GM19023 (cell line): ENCODE data around the gene VAMP4.

ENCODE experiments used
- ATAC-seq: cut with Tn5 transposase; IDR thresholded peaks from one replicate; pipeline ENCODE4 v1.9.1; 2021; ENCODE audit warnings: mild to moderate bottlenecking, moderate library complexity; ENCODE audit not compliant: unreplicated experiment

The VAMP4 gene

DNA sequence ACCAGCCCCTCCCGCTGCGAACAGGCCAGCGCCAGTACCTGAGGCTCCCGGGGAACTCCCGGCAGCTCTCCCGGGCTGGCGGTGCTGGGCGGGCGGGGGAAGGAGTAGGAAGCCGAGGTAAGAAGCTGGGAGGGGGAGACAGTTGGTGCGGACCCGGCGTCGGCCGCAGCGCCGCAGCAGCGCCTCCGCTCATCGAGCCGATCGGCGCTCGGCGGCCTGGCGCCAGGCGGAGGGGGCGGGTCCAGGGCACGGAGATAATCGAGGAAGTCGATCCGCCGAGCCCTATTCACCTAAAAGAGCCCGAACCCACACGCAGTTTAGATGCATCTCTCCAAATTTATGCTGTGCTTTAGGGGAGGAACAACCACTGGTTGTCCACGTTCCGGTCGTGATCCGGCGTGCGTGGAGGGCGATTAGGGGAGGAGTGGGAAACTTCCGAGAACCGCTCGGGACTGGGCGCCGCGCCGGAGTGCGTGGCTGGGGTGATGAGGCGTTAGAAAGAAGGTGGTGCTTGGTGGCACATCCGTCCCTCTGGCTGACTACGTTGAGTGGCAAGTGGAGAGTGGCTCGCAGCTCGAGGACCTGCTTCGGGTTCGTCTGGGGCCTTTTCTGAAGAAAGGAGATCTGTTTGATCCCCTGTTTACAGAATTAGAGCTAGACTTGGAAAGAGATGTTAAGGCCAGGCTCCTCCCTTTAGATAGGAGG is at the start of gene VAMP4:
VAMP4 (minus strand) TSS at position 194 of the 705 bp plus-strand sequence. CDS start 3,651 bp downstream, outside the sequence.
- ATAC-seq: peak; percentile 93

DNA sequence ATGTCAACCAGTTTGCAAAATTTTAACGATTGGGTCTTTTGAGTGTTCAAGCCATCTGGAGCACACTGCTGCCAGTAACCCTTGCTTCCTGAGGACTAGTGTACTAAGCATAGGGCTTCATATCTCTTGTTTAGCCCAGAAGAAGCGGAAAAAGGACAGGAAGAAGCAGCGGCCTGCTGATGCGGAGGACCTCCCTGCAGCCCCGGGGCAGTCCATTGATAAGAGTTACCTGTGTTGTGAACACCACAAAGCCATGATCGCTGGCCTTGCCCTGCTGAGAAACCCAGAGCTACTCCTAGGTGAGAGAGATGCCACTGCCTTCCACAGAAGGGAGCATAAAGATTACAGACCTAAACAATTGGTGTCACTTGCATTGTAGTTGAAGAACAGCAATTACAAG is 48.5 kb upstream of the VAMP4 start:
- no peak for ATAC-seq

GRCh38 chr1:171788696-171789095 is 46.8 kb upstream of the VAMP4 start:
- no peak for ATAC-seq

DNA sequence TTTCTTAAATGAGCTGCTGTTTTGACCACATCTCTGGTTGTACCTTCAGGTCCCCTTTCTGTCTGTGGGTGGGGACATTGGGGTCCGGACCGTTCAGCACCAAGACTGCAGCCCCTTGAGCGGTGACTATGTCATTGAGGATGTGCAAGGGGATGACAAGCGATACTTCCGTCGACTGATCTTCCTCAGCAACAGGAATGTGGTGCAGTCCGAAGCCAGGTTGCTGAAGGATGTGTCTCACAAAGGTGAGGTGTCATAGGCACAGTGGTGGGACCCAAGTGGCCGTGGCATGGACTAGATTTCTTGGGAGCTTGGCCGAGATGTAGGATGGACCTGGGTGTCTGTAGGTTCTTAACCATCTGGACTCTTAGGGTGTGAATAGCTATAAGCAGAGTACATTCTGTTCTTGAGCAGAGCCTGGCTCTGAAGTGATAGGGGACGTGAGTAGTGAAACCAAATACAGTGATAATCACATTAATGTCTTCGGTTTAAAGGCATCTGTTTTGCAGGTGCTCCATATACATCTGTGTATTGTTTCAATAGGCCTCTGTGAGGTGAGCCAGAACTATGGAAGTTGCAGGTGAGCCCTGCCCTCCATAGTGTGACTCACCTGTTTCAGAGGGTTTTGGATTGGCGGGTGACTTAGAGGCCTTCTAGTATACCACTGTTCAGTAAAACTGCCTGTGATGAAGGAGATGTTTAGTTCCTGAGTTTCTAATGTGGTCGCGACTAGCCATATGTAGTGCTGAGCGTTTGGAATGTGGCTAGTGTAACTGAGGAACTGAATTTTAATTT is 46.0 kb upstream of the VAMP4 start:
- ATAC-seq: no peak

- no peak for ATAC-seq
These were observed 44.7 kb upstream of the VAMP4 start for GRCh38 chr1:171786534-171786933.

- no peak for ATAC-seq
These were observed 43.9 kb upstream of the VAMP4 start for GRCh38 chr1:171785766-171786165.

DNA sequence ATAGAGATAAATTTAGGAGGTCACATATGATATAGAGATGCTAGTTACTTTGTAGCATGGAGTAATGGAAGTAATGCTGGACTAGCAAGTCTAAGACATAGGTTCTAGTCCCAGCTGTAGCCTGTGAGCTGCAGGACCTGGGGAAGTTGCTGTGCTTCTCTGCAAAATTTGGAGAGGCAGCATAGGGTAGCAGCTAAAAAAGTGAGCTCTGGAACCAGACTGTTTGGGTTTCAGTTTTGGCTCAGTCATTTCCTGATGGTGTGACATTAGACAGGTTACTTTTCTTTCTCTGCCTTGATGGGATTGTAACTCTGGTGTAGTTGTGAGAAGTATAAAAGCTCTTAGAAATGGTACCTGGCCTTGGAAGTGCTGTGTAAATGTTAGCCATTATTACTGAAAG is 42.9 kb upstream of the VAMP4 start:
- ATAC-seq: no peak

GRCh38 chr1:171783816-171784530 is 42.1 kb upstream of the VAMP4 start:
- no peak for ATAC-seq

GRCh38 chr1:171781176-171781875 is 39.5 kb upstream of the VAMP4 start, which contains the start of gene METTL13:
Gene METTL13 (plus strand): TSS chr1:171781660. CDS start chr1:171781968, 308 bp downstream.
- peak; percentile 99 for ATAC-seq

DNA sequence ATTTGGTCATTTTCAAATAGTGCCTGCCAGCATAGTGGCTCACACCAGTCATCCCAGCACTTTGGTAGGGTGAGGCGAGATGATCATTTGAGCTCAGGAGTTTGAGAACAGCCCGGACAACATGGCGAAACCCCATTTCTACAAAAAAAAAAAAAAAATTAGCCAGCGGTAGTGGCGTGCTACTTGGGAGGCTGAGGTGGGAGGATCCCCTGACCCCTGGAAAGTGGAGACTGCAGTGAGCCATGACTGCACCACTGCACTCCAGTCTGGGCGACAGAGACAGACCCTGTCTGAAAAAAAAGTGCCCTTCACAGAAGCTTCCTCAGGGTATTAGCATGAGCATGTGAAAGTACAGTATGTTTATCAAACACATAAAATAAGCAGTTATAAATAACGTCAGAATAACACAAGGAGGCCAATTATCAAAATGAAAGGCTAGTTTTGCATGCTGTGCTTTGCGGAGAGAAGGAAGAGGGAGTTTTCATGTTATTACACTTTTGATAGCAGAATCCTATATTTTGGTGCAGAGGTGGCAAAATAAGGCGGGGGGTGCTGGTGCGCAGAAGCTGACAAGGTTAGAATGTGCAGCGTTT is 38.8 kb upstream of the VAMP4 start:
- no peak for ATAC-seq

GRCh38 chr1:171772312-171772711 is 30.4 kb upstream of the VAMP4 start:
- no peak for ATAC-seq

DNA sequence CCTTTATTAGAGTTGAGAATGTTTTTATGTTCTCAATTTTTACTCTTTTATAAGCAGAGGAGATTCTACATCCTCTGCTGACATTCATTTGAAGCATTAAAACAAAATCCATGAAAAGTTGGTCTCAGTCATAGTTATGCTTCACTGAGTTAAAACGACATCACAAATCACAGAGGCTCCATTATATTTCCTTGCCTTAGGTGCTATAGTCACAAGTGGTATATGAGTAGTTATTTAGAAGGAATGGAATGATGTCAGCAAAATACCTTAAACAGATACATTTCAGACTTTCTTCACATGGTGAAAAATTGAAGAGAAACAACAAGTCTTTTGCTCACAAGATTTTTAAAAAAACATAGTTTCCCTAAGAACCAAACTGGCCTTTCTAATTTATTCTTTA is 27.9 kb upstream of the VAMP4 start:
- ATAC-seq: no peak

DNA sequence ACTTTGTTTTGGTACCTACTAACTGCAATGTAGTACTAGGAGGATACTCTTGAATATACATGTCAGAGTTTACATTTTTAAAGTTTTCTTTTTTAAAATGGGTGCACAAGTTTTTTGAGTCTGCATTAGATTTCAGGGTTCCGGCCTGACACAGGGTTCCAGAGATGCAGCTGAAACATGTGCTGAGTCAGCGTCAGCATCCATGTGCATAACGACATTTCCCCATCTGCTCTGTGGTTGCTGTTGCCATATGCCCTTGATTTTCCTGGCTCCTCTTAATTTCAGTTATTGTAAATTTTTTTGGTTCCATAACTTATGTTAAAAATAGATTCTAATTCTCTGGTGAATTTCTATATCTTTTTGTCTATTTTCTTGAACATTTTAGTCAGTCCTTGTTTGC is 27.3 kb upstream of the VAMP4 start:
- no peak for ATAC-seq

DNA sequence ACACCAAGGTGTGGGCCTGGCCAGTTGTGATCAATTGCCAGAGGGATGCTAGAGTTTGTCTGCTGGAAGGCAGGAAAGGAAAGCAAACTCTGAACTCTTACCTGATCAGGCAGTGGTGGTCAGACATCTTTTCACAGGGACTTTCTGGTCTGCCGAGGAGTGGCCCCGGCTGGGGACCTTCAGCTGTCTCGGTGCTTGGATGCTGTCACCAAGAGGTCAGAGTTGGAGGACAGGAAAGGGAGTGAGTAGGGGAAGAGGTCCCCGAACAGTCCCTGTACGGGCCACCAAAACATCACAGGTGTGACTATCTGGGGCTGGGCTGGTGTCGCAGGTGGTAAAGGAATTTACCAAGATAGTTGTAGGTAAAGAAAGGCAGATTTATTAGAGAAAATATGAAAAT is 21.9 kb upstream of the VAMP4 start:
- ATAC-seq: no peak

GRCh38 chr1:171762143-171762563 is 20.3 kb upstream of the VAMP4 start:
- ATAC-seq: no peak

DNA sequence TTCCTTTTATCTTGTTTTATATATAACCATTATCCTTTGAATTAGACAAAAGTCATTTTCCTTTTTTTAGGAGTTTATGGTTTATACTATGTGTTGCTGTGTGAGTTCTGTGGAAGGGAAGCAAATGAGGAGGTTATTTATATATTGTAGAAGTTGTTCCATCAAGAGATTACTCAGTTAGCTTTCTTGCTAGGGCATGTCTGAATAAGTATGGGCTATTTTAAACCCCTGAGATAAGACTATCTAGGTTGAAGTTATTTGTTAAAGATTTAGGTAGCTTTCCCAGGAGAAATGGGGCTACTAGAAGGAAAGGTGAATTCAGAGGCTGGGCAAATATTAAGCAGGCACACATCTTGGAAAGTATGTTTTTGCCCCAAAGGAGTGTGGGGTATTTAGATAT is 16.1 kb upstream of the VAMP4 start:
- no peak for ATAC-seq

GRCh38 chr1:171756856-171757255 is 15.0 kb upstream of the VAMP4 start:
- no peak for ATAC-seq

DNA sequence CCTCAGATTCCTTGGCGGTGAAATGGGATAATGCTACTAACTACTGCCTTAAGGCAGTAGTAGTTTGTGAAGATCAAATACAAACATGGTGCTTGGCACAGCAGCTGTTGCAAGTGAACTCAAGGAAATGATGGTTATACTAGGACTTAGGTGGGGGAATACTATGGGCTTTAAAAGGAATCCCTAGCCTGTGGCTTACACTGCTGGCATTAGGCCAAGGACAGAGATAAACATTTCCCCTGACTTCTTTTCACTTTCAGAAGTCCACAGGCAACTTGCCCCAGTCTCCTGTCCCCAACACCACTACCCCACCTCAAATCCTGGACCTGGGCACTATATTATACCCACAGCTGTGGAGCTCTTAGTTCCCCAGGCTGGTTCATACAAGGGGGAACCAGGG is 13.1 kb upstream of the VAMP4 start:
- no peak for ATAC-seq

DNA sequence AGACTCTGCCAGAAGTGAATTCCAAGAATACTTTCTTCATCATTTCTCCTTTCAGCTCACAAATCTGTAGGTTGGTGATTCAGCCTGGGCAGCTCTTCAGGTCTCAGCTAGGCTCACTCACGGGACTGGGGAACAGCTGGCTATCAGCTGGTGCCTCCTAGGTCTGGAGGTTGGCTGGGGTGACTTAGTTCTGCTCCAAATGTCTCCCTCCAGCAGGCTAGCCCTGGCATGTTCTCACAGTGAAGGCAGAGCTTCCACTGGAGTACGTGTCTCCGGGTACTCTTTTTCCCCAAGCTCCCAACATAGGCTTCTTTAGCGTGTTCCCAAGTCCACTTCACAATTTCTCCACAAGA is 12.5 kb upstream of the VAMP4 start:
- ATAC-seq: no peak

DNA sequence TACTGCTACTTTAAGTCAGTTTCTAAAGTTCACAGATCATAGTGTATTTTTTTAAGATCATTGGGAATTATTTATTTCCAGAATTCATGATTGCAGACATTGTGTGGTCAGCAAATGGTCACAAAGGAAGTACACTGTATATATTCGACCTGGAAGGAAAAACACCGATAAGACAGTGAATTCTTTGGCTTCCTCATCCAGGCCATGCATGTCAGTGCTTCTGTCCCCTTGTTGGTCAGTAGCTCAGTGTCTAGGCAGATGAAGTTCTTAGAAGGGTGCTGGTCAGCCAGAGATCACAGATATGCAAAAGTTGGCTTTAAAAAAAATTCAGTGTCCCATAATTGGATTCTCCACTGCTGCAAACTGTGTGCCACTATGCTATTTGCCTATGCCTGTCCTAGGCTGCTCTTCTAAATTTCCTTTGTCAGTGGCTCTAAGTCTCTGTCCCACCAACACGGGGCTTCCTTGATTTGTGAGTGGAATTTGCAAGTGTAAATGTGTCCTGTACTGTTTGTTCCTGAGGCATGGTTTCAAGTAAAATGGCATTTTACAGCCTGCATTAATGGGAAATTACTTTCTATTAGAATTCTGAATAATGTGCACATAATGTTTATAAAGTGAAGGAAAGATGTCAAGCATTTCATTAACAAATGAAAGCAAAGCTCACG is 12.0 kb upstream of the VAMP4 start:
- no peak for ATAC-seq
